Epithelial cell of prostate (primary cell): Measurements from ENCODE around the gene TOMM40.
"Not testable (repeated sequence)": the region's sequence is repeated elsewhere in the genome, so short reads cannot be mapped to it uniquely, and the experiment has no call there.

Source experiments
- DNase-seq: peaks from one replicate; pipeline ENCODE4 v3.0.0-alpha.2; 2011; ENCODE audit warnings: low read depth, low spot score
- H3K27ac ChIP-seq: fragments of 450-650 bp; 2 replicates; pipeline ENCODE4 v1.5.1; 2017; ENCODE audit warnings: mild to moderate bottlenecking

Gene TOMM40

GRCh38 chr19:44893332-44894051, 2.4 kb downstream of the TOMM40 start:
- no peak overlapping the region for H3K27ac ChIP-seq
- no peak for DNase-seq

- H3K27ac ChIP-seq: no peak overlapping the region
- no peak for DNase-seq
These were observed 3.0 kb downstream of the TOMM40 start for GRCh38 chr19:44894052-44894400.

- no peak overlapping the region for H3K27ac ChIP-seq
- DNase-seq: no peak
These were observed 3.9 kb downstream of the TOMM40 start for GRCh38 chr19:44894946-44895345.

- no peak for DNase-seq
- no peak overlapping the region for H3K27ac ChIP-seq
These were observed 6.8 kb downstream of the TOMM40 start for GRCh38 chr19:44897835-44898234.

GRCh38 chr19:44900328-44901244, 9.5 kb downstream of the TOMM40 start:
- H3K27ac ChIP-seq: no peak overlapping the region
- no peak for DNase-seq

- no peak for DNase-seq
- no peak overlapping the region for H3K27ac ChIP-seq
These were observed 12.2 kb downstream of the TOMM40 start for GRCh38 chr19:44903216-44903601.

GRCh38 chr19:44903602-44904425, 12.8 kb downstream of the TOMM40 start:
- DNase-seq: no peak
- H3K27ac ChIP-seq: no peak overlapping the region

GRCh38 chr19:44904426-44904994, 13.5 kb downstream of the TOMM40 start:
- H3K27ac ChIP-seq: no peak overlapping the region
- no peak for DNase-seq

GRCh38 chr19:44905437-44906160, 14.5 kb downstream of the TOMM40 start, which contains the start of gene APOE:
TSS of gene APOE (plus strand) at chr19:44905796. CDS start at chr19:44906625, 829 bp downstream.
- H3K27ac ChIP-seq: no peak within 1 kb of the TSS
- no peak for DNase-seq

GRCh38 chr19:44907613-44908012, 16.6 kb downstream of the TOMM40 start:
- no peak overlapping the region for H3K27ac ChIP-seq
- DNase-seq: no peak

- no peak for DNase-seq
- H3K27ac ChIP-seq: no peak overlapping the region
These were observed 17.2 kb downstream of the TOMM40 start for GRCh38 chr19:44908074-44908835.

- no peak overlapping the region for H3K27ac ChIP-seq
- DNase-seq: no peak
These were observed 17.8 kb downstream of the TOMM40 start for GRCh38 chr19:44908836-44909261.

GRCh38 chr19:44909775-44910174, 18.7 kb downstream of the TOMM40 start:
- no peak overlapping the region for H3K27ac ChIP-seq
- no peak for DNase-seq

GRCh38 chr19:44911896-44912295, 20.8 kb downstream of the TOMM40 start:
- DNase-seq, H3K27ac ChIP-seq: not testable (repeated sequence)

- H3K27ac ChIP-seq: no peak overlapping the region
- DNase-seq: no peak
These were observed 21.8 kb downstream of the TOMM40 start for GRCh38 chr19:44912854-44913253.

GRCh38 chr19:44913512-44914432, 22.7 kb downstream of the TOMM40 start:
- not testable (repeated sequence) for DNase-seq, H3K27ac ChIP-seq

GRCh38 chr19:44914433-44915206, 23.6 kb downstream of the TOMM40 start, which contains the start of gene APOC1:
TSS of gene APOC1 (plus strand) at chr19:44914608. CDS start at chr19:44914892, 284 bp downstream.
- not testable (repeated sequence) for H3K27ac ChIP-seq, DNase-seq
